ENCODE measurements around the gene DISC1.

Gene DISC1

DNA sequence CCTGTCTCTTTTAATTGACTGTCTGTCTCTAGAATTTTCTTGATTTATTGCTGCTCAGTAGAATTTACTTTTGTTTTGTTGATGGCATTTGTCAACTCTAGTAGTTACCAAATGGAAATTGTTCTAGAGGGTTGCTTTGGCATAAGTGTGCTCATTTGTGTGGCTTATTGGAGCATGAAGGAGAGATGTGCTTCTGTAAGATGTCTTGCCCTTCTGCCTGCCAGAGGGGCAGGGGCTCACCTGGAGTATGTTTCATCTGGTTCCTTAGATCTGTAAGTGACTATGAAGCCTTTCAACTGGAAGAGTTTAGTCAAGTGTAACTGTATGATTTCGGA lies 345.5 kb downstream of the DISC1 start:
- DNase-seq, result no peak

DNA sequence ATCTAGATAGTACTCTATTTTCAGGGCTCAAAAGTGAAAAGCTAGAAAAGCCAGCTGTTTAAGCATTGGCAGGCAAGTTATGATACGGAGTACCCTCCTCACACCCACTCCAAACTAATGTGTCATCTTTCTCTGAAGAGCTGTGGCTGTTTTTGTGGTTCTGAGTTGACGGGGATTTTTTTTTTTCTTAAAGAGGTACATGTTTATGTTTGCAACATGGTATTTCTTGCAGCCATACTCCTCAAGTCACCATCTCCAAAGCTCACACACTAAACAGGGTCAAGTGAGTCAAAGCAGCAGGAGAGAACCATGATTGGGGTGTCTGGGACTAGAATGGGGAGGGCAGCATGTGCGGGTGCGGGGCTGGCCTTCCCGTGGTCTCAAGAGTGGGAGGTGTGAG lies 347.2 kb downstream of the DISC1 start:
- no peak for DNase-seq

DNA sequence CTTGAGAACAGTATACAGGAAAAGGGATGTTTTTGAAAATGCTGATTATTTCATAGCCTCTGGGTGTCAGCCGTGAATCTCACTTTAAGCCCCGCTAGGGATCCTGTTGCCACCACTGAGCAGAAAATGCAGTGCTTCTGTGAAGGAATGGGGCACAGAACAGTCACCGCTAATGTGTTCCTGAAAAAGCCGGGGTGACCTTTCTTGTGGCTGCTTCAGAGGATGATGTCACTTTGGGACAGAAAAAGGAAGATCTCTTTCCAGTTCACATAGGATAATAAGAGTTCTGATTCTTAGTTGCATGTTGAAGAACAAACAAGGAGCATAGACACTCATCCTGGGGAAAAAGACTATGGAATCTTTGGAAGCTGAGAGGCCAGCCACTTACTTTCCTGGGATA lies 349.6 kb downstream of the DISC1 start:
- DNase-seq, result no peak

- DNase-seq, result no peak
Observed at GRCh38 chr1:231981675-231982074, 355.1 kb downstream of the DISC1 start.

DNA sequence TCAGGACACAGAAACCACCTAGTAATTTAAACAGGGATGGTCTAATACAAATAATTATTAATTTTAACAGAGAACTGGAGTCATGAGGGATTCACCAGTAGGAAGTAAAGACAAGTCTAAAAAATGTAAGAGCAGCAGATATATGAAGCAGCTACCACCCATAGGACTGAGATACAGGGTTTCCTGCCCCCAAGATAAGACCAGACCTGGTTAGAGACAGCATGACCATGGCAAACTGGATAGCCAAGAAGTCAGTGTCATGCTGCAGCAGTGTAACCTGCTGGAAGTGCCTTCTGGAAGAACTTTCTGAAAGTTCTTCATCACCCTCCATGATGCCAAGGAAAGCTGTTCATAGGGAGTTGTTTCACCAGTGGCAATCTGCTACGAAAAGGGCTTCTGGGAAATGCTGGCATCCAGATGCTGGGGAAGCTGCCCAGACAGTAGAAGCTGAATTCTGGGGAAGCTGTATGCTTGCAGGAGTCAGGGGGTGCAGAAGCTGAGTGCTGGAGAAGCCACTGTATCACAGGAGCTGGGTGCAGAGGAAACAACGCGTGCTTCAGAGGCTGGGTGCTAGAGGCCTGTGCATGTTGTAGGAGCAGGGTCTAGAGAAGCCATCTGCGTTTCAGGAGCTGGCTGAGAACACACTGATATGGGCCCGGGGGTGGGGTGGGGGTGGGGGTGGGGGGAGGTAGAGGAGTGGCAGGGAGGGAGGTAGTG lies 356.4 kb downstream of the DISC1 start:
- DNase-seq, result no peak

DNA sequence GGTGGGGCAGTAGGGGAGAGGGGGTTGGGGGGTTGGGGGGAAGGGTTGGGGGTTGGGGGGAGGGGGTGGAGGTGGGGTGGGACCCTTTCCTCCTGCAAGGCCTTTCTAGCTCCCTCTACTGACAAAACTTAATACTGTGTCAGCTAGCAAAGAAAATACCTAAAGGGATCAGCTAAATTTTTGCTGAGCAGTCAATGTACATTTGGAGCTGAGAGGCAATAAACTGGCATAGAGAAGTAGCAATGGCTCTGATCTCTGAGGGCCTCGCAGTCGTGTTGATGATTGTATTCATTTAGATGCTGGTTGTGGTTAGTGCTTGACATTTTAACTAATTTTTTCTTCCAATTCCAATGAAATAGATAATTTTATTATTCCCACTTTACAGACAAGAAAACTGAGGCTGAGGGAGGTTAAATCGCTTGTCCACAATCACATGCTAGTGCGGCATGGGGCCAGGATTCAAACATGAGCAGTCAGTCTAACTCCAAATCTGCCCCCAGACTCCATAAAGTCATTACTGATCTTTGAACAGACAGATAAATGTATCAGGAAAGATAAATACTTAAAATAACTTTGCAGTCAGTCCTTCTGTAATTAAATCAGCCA lies 357.1 kb downstream of the DISC1 start:
- DNase-seq, result no peak

GRCh38 chr1:231985296-231986023 lies 358.9 kb downstream of the DISC1 start:
- no peak for DNase-seq

DNA sequence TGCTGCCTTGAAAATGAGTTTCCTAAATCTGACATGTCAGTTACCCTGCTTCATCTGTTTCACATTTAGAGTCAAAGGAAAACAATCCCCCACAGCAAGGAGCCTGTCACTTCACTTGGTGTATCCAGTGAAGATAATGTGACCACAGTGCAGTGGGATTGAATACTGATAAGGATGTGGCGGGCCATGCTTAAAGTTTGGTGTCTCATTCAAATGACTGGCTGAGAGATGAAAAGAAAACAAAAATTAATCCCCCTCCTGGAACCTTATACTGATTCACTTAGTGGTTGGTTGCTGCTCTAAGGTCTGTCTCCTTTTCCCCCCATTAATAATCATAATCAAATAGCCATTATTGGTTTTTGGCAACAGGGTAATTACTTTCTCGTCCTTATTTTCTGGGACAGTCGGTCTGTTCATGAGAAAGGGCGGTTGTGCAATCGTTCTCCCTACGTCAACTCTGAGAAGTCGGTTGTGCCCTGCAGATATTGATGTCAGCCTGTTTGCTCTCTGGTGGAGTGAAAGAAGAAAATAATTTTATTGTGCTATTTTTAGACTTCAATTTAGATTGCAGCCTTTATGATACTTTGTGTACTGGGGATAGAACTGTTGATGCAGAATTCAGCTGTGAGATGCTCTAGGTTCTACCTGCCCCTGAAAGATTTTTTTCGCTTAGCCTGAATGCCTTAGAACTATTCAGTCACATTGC lies 360.2 kb downstream of the DISC1 start:
- no peak for DNase-seq

GRCh38 chr1:231990388-231990787 lies 363.8 kb downstream of the DISC1 start:
- DNase-seq, result no peak

DNA sequence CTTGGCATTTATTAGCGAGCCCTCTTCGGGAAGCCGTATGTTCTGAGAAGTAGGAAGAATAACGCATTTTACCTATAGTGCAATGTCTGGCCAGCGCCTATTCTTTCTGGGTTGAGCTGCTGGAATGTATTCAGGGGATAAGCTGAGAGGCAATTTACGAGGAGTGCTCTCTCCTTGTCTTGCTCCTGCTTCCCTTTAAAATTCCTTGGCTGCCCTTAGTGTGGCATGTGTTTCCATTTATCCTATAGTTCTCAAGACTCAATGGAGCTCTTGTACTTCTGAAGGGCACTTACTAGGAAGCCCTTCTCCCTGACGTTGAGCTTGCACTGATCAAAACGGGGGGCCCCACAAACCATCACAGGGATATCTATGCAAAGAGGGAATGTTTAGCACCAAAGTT lies 364.6 kb downstream of the DISC1 start:
- DNase-seq, result no peak

- DNase-seq, result no peak
Observed at GRCh38 chr1:231993968-231994455, 367.4 kb downstream of the DISC1 start.

GRCh38 chr1:231998791-231999190 lies 372.2 kb downstream of the DISC1 start:
- no peak for DNase-seq

DNA sequence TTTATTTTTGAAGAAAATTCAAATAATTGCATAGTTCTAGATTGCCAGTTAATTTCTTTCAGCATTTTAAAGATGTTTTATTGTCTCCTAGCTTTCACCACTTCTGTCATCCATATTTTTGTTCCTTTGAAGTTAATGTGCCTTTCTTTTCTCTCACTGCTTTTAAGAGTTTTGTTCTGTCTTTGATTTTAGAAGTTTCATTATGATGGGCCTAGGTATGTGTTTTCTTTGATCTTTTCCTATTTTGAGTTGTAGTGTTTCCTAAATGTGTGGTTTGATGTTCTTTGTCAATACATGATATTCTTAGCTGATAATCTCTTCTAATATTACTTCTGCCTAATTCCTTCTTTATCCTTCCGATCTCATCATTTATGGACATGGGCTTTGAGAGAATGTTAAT lies 378.7 kb downstream of the DISC1 start:
- DNase-seq, result no peak

GRCh38 chr1:232009741-232010140 lies 383.2 kb downstream of the DISC1 start:
- DNase-seq, result no peak

GRCh38 chr1:232011961-232012360 lies 385.4 kb downstream of the DISC1 start:
- no peak for DNase-seq

DNA sequence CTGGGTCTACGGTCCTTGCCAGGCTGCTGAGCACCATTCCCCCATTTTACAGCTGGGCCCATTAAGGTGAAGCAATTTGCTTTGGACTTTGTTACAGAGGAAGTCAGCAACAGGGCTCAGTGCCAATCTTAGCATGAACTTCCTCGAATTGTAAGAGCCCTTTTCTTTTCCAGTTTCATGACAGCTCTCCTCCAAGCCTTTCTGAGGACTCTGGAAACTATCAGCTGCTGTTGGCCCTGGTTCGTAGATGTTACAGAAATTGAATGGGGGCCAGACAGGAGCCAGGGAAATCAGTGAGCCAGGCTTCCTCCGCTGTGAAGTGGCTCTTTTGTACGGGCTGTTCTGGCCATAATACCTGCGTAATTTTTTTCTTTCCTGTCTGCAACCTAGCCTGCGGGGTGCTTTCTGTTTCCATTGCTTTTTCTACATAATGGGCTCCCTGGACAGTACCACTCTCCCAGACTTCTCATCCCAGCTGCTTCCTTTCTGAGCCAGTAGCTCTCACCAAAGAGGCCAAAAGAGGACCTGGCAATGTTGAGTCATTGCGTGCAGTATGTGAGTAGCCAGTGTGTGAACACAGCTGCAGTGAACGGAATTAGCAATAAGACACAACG lies 386.3 kb downstream of the DISC1 start:
- no peak for DNase-seq

DNA sequence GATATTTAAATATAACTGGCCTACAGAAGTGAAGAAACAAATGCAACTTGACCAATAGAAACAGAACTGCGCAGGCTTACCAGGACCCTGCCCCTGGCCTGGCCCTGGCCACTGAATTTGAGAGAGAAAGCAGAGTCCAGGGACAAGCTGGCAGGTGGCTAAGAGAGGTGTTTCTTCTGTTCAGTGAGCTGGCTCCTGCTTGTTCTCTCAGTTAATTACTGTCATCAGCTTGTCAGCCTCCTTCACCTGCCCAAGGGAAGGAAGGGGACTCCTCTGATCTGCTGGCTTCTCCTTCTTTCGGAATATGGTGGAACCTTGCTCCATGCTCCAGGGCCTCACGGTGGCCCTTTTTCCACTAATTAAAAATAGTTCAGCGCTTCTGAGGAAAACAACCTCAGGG lies 388.4 kb downstream of the DISC1 start:
- DNase-seq, result no peak

DNA sequence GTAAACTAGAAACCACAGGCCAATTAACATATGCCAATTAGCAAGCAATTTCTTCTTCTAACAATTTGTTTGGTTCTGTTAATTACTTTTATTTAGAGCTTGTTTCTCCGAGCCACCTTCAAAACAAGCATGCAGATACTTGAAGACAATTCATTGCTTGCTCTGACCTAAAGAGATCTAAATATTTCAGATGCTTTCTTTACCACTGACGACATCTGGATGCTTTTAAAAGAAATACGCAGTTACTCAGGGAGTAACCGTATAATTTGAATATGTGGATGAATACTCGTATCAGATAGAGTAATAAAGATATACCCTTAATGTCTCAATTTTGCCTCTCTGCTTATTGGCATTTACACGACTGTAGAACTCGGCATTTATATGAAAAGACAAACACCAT lies 390.0 kb downstream of the DISC1 start:
- DNase-seq, result no peak

GRCh38 chr1:232017057-232017456 lies 390.5 kb downstream of the DISC1 start:
- no peak for DNase-seq

DNA sequence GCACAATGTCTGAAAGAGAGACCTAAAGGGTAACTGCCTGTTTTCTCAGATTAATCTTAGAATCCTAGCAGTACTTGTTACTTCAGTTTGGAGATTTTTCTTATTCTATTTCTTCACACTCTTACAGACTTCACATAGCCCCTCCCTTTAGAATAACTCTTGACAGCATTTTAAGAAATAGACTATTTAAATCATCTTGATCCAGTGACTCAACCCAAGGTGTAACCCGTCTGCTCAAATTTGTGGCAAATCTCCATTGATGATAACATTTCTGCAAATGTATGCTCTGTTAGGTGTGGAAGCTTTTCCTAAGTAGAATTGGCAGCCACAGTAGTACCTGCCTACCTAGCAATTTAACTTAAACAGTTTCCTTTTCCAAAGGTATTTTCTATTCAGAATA lies 391.2 kb downstream of the DISC1 start:
- no peak for DNase-seq

DNA sequence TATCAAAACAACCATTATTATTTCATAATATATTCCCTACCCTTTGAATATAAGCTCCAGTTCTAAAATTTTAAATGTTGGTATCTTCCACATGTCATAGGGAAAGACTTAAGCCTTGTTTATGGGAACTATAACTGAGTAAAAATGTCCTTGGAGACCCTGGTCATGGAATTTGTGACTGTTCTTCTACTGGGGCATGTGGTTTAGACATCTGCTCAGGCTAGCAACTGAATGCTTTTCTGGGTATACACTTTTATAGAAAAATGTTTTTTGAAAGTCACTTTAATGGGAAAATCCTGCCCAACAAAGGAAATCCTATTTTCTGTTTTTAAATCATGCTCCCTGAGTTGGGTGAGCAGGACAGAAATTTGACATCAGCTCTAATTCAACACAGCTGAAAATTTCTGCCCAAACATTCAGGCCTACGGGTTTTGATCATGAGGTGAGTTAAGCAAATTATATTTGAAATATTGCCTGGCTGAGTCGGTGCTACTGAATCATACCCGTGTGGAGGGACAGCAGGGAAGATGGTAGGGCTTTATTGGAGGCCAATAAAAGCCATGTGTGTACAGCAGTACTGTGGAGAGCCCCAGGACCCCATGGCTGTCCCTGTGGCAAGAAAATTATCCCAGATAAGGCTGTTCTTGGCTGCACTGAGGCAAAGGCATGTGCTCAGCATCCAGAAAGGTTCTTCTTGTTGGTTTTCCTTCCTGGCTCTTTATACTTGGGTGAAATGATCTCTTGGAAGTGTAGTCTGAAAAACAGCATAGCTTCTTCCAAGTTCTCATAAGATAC lies 391.8 kb downstream of the DISC1 start:
- DNase-seq, result no peak

DNA sequence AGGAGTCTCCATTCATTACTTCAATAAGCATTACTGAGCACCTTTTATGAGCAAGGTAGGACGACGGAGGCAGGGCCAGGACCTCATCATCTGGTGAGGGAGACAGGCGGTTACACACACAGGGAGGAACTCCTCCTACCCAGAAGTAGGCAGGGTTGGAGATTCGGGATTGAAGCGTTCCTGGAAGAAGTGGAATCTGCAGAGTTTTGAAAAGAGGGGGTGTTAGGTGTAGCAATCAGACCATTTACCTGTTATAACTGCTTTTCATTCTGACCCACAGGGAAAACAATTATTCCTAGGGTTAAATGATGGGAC lies 392.4 kb downstream of the DISC1 start:
- no peak for DNase-seq

DNA sequence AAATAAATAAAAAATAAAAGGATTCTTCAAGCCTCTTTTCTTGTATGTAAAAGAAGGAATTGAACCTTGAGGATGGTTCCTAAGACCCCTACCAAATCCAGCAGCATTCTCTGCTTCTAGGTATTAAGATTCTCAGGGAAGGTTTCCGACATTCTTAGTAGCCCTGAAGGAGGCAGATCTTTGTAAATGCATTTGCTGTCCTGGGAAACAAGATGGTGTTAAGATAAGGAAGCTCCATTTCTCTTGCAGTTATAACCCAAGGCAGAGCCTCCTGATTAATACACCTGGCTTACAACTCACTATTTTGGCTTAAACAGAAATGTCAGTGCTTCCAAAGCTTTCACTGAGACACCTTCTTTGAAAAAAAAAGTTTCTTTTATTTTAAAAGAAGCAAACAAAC lies 393.8 kb downstream of the DISC1 start:
- no peak for DNase-seq

All from activated CD4-positive, alpha-beta T cell treated with anti-CD3 and anti-CD28 coated beads, Interleukin-2, amount 50 U/mL, for 1 hour (primary cell).